Stimulated activated naive CD8-positive, alpha-beta T cell treated with anti-CD3 and anti-CD28 coated beads, Interleukin-15, Interleukin-2, amounts not matched to agents 100 ng/mL and 50 ng/mL, for 24 hours (primary cell): ENCODE data around the gene AMZ1.

Source experiments
- H3K27ac Mint-ChIP-seq: one replicate; pipeline ENCODE4 v1.8.0; 2021; ENCODE audit warnings: mild to moderate bottlenecking, mixed read lengths
- H3K27me3 Mint-ChIP-seq: one replicate; pipeline ENCODE4 v1.8.0; 2021; ENCODE audit warnings: mixed read lengths
- H3K36me3 Mint-ChIP-seq: one replicate; pipeline ENCODE4 v1.8.0; 2021; ENCODE audit warnings: low read depth, mixed read lengths
- H3K4me1 Mint-ChIP-seq: one replicate; pipeline ENCODE4 v1.8.0; 2021; ENCODE audit warnings: low read depth, mixed read lengths
- H3K4me3 Mint-ChIP-seq: one replicate; pipeline ENCODE4 v1.8.0; 2021; ENCODE audit warnings: mild to moderate bottlenecking, mixed read lengths
- H3K9me3 Mint-ChIP-seq: one replicate; pipeline ENCODE4 v1.8.0; 2021; ENCODE audit warnings: mixed read lengths

Gene AMZ1

GRCh38 chr7:2659556-2660358, 28.2 kb upstream of the AMZ1 start:
- no peak overlapping the region for H3K4me3 Mint-ChIP-seq
- no peaks in the 10 kb centered on the region for H3K27me3 Mint-ChIP-seq
- no peak overlapping the region for H3K27ac Mint-ChIP-seq
- H3K9me3 Mint-ChIP-seq: no peaks in the 10 kb centered on the region
- peaks cover 5% of the 10 kb centered on the region for H3K36me3 Mint-ChIP-seq
- no peaks in the 10 kb centered on the region for H3K4me1 Mint-ChIP-seq

GRCh38 chr7:2660359-2661095, 27.5 kb upstream of the AMZ1 start:
- Mint-ChIP-seq H3K36me3 (peaks cover 5% of the 10 kb centered on the region), H3K27ac (no peak overlapping the region), H3K4me3 (no peak overlapping the region), H3K9me3 (no peaks in the 10 kb centered on the region), H3K27me3 (no peaks in the 10 kb centered on the region), H3K4me1 (no peaks in the 10 kb centered on the region)

GRCh38 chr7:2661096-2661449, 26.9 kb upstream of the AMZ1 start:
- no peak overlapping the region for H3K27ac Mint-ChIP-seq
- no peak overlapping the region for H3K4me3 Mint-ChIP-seq
- peaks cover 5% of the 10 kb centered on the region for H3K36me3 Mint-ChIP-seq
- no peaks in the 10 kb centered on the region for H3K27me3 Mint-ChIP-seq
- no peaks in the 10 kb centered on the region for H3K9me3 Mint-ChIP-seq
- no peaks in the 10 kb centered on the region for H3K4me1 Mint-ChIP-seq

- no peak overlapping the region for H3K4me3 Mint-ChIP-seq
- no peaks in the 10 kb centered on the region for H3K4me1 Mint-ChIP-seq
- peaks cover 5% of the 10 kb centered on the region for H3K36me3 Mint-ChIP-seq
- H3K27me3 Mint-ChIP-seq: no peaks in the 10 kb centered on the region
- no peak overlapping the region for H3K27ac Mint-ChIP-seq
- no peaks in the 10 kb centered on the region for H3K9me3 Mint-ChIP-seq
These were observed 26.3 kb upstream of the AMZ1 start for GRCh38 chr7:2661602-2662272.

GRCh38 chr7:2662273-2663120, 25.5 kb upstream of the AMZ1 start:
- Mint-ChIP-seq H3K36me3 (no peaks in the 10 kb centered on the region), H3K4me1 (no peaks in the 10 kb centered on the region), H3K4me3 (no peak overlapping the region), H3K27me3 (peaks cover 3% of the 10 kb centered on the region), H3K27ac (no peak overlapping the region), H3K9me3 (no peaks in the 10 kb centered on the region)

GRCh38 chr7:2663121-2663886, 24.7 kb upstream of the AMZ1 start:
- peaks cover 7% of the 10 kb centered on the region for H3K27me3 Mint-ChIP-seq
- no peaks in the 10 kb centered on the region for H3K36me3 Mint-ChIP-seq
- no peak overlapping the region for H3K27ac Mint-ChIP-seq
- no peak overlapping the region for H3K4me3 Mint-ChIP-seq
- no peaks in the 10 kb centered on the region for H3K4me1 Mint-ChIP-seq
- no peaks in the 10 kb centered on the region for H3K9me3 Mint-ChIP-seq

- H3K9me3 Mint-ChIP-seq: no peaks in the 10 kb centered on the region
- H3K4me1 Mint-ChIP-seq: no peaks in the 10 kb centered on the region
- peaks cover 9% of the 10 kb centered on the region for H3K27me3 Mint-ChIP-seq
- no peak overlapping the region for H3K4me3 Mint-ChIP-seq
- no peaks in the 10 kb centered on the region for H3K36me3 Mint-ChIP-seq
- H3K27ac Mint-ChIP-seq: no peak overlapping the region
These were observed 24.0 kb upstream of the AMZ1 start for GRCh38 chr7:2663960-2664359.

- H3K36me3 Mint-ChIP-seq: no peaks in the 10 kb centered on the region
- no peak overlapping the region for H3K27ac Mint-ChIP-seq
- H3K4me1 Mint-ChIP-seq: no peaks in the 10 kb centered on the region
- peaks cover 16% of the 10 kb centered on the region for H3K27me3 Mint-ChIP-seq
- H3K4me3 Mint-ChIP-seq: no peak overlapping the region
- H3K9me3 Mint-ChIP-seq: no peaks in the 10 kb centered on the region
These were observed 22.6 kb upstream of the AMZ1 start for GRCh38 chr7:2665359-2665791.

GRCh38 chr7:2666155-2666554, 21.8 kb upstream of the AMZ1 start:
- Mint-ChIP-seq H3K27ac (no peak overlapping the region), H3K36me3 (no peaks in the 10 kb centered on the region), H3K4me3 (no peak overlapping the region), H3K27me3 (peaks cover 16% of the 10 kb centered on the region), H3K9me3 (no peaks in the 10 kb centered on the region), H3K4me1 (no peaks in the 10 kb centered on the region)

GRCh38 chr7:2666588-2667250, 21.3 kb upstream of the AMZ1 start:
- Mint-ChIP-seq H3K27ac (no peak overlapping the region), H3K9me3 (no peaks in the 10 kb centered on the region), H3K36me3 (no peaks in the 10 kb centered on the region), H3K27me3 (peaks cover 16% of the 10 kb centered on the region), H3K4me1 (no peaks in the 10 kb centered on the region), H3K4me3 (no peak overlapping the region)

- H3K36me3 Mint-ChIP-seq: no peaks in the 10 kb centered on the region
- H3K4me1 Mint-ChIP-seq: no peaks in the 10 kb centered on the region
- H3K4me3 Mint-ChIP-seq: no peak overlapping the region
- H3K27ac Mint-ChIP-seq: no peak overlapping the region
- H3K27me3 Mint-ChIP-seq: peaks cover 16% of the 10 kb centered on the region
- H3K9me3 Mint-ChIP-seq: no peaks in the 10 kb centered on the region
These were observed 20.2 kb upstream of the AMZ1 start for GRCh38 chr7:2667843-2668242.

GRCh38 chr7:2668401-2668800, 19.6 kb upstream of the AMZ1 start:
- no peaks in the 10 kb centered on the region for H3K4me1 Mint-ChIP-seq
- H3K4me3 Mint-ChIP-seq: no peak overlapping the region
- no peaks in the 10 kb centered on the region for H3K36me3 Mint-ChIP-seq
- no peak overlapping the region for H3K27ac Mint-ChIP-seq
- peaks cover 16% of the 10 kb centered on the region for H3K27me3 Mint-ChIP-seq
- H3K9me3 Mint-ChIP-seq: no peaks in the 10 kb centered on the region

GRCh38 chr7:2670171-2670570, 17.8 kb upstream of the AMZ1 start:
- Mint-ChIP-seq H3K36me3 (no peaks in the 10 kb centered on the region), H3K27me3 (peaks cover 19% of the 10 kb centered on the region), H3K27ac (no peak overlapping the region), H3K4me3 (no peak overlapping the region), H3K4me1 (no peaks in the 10 kb centered on the region), H3K9me3 (no peaks in the 10 kb centered on the region)
